ENCODE data around the gene FAM200B.

FAM200B gene

DNA sequence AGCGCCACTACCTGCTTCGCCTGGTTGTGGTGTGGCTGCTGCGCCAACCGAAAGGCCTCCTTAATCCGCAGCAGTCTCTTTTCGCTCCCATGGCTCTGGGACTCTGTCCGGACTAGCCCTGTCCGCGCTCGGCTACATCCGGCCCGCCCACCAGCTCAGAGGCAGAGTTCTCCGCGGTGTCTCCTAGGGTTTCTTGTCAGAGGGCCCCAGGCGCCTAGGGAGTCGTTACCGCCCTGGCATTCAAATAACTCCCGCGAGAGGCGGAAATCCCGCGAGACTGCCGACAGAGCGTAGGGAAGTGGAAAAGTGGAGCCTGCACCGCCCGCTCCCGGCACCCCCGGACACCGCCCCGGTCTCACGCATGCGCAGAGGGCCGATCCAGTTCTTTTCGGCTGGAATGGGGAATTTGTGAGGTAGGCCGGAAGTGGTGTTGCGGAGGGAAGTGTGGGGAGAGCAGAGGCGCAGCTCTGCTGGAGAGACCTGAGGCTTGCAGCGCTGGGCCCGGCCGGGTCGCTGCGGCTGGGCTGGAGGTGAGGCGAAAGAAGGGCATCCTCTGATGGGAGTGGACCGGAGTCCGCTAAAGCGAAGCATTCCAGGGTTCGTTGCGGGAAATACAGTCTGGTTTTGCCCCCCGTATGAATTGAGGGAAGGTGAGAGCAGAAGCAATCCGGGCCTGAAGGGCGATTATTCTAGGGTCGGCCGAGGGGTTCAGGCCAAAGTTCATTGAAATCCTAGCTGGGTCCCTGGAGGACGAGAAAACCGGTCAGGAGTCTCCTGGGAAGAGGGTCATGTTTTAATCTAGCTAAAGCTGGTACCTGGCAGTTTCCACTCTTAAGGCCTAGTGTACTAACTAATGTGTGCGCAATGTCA, at the start of gene FAM200B:
TSS of gene FAM200B (plus strand) at position 456 of the 870 bp plus-strand sequence. CDS start 5,151 bp downstream, outside the sequence.
- peak; percentile 91 for DNase-seq

DNA sequence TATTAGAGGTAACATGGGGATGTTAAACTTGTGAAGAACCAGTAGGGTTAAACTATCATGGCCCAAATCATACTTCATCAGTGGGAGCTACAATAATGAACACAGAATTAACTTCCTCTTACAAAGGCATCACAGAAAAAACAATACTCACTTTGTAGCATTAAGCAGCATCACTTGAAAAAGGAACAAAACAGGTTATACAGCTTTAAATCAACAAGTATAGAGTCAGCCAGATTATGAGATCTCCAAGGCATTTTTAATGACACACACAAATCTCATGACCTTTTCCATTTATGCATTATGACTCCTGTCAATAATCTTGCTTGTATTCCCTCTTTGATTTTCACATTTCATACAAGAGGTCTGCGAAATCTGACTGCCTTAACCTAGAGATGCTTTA, 44.8 kb upstream of the FAM200B start:
- DNase-seq, result no peak

DNA sequence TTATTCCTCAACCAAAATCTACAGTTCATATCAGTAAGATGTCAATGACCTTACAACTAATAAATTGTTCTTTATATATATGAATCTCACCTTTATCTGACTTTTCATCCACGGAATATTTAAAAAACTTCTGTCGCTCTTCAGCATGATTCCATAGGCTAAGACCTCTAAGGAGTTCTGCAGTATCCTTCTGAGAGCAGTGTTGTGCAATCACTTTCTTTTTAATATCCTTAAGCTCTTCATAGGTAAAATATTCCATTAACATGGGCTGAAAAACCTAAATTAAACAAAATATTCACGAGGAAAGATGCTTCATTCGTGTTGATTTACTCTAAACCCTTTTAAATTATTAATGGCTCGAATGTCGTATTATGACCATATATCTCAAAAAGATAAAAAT, 43.2 kb upstream of the FAM200B start:
- DNase-seq, result no peak

DNA sequence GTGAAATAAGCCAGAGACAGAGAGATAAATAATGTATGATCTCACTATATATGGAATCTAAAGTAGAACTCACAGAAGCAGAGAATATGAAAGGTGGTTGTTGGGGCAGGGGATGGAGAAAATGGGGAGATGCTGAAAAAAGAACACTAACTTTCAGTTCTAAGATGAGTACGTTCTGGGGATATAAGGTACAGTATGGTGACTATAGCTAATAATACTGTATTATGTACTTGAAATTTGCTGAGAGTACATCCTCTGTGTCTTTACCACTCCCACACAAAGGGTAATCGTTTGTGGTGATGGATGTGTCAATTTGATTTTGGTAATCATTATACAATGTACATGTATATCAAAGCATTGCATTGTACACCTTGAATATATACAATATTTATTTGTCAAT, 33.0 kb upstream of the FAM200B start:
- DNase-seq, result no peak

DNA sequence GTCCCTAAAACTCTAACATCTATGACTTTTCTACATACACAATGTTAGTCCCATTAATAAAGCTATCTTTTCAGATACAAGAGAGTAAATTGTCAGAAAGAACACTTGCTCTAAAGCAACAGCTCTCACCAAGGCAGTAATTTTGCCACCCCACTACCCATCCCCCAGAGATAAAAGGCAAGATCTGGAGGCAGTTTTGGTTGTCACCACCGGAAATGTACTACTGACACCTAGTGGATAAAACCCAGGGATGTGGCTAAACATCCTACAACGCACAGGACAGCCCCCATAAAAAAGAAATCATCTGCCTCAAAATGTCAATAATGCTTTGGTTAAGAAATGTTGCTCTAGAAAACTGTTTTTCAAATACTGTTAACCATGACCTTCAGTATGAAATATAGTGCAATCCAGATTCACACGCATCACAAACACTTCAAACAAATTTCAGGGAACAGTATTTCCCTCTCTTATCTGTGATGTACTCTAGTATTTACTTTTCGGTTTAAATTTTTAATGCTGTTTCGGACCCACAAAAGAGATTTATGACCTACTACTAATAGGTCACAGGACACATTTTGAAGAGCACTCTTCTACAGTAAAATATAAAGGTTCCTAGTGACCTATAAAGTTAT, 31.6 kb upstream of the FAM200B start:
- peak; percentile 46 for DNase-seq

DNA sequence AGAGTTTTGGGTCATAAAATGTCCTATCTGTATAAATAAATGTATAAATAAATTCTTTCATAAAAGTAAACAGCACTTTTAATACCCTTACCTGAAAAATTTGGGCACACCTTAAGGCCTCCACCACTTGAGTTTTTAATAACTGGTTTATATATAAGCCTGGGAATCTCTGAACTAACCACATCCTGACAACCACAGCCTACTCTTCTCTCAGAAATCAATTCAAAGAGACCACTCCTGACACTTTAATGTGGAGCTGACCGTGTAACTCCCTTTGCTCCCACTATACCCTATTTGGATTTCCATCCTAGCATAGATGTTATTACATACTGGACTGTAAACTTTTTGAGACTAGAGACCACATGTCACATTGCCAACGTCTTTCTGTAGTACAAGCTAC, 30.0 kb upstream of the FAM200B start:
- DNase-seq, result no peak

DNA sequence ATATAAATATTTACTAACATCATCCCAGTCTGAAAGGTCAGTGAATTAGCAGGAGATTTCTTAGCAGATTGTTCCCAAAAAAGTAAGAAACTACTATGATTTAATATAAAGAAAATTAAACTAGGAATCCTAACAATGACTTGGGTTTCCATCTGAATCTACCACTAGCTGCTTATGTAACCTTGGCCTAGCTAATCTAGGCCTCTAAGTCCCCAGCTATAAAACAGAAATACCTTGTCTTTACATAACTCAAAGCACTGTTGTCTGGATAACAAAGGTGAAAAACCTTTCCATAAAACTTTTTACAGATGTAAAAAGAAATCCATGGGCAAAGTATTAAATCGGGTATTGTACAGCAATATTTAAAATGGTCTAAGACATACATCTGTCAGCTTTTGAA, 29.4 kb upstream of the FAM200B start:
- no peak for DNase-seq

DNA sequence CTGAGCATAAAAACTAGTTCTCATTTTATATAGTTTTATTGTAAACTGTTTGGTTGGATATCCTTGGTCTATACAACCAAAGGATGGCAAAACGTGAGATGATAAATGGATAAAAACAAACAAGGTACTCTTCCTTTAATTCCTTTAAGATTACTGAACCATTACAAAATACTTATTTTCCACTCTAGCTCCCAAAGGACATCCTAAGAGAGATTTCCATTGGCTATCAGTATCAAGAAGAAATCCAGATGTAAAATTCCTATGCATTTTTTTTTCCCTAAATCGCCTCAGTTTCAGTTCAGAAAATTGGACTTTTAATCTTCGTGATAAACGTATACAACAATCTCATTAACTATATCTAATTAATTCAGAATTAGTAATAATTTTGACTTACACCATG, 28.8 kb upstream of the FAM200B start:
- no peak for DNase-seq

DNA sequence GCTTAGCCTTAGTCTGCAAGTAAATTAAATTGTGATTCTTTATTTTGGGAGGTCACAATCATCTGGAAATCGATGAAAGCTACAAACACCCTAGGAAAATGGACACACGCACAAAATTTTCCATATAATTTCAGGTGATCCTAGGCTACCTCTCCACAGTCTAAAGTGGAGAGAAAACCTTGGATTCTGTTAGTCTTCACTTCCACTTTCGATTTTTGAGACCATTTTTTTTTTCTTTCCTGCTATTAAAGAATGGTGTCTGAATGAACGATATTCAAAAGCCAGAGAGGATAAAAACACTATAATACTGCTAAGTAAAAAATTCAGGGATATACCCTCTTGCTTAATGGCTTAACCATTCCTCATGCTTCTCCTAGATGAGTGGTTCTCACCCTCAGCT, 28.2 kb upstream of the FAM200B start:
- no peak for DNase-seq

DNA sequence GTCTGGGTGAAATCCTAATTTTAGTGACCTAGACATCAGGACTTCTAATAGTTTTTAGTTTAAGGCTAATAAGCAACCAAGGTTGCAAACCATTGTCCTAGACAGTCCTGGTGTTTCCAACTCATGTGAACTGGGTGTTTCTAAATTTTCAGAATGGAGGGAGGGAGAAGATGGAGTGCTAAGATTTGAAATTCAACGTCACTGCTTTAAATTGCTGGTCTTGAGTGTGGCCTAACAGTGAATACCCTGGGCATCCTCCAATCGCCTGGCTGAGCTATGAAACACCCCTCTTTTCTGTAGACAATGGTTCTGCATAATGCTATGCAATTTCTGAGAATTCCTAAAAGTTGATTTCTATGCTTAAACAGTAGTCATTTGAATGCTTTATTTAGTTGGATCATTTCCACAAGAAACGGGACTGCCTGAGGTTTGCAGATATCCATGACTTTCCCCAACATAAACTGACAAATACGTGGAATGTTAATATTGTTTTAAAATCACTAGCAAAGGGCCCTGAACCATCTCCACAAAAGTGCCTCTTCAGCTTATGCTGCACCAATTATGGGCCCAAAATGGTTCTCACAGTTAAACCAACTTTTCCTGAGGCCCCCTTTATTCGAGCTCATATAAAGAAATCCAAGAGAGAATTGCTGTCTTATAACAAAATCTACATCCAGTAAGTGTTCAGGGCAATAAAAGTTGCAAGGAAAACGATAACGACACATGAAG, 27.6 kb upstream of the FAM200B start:
- no peak for DNase-seq

DNA sequence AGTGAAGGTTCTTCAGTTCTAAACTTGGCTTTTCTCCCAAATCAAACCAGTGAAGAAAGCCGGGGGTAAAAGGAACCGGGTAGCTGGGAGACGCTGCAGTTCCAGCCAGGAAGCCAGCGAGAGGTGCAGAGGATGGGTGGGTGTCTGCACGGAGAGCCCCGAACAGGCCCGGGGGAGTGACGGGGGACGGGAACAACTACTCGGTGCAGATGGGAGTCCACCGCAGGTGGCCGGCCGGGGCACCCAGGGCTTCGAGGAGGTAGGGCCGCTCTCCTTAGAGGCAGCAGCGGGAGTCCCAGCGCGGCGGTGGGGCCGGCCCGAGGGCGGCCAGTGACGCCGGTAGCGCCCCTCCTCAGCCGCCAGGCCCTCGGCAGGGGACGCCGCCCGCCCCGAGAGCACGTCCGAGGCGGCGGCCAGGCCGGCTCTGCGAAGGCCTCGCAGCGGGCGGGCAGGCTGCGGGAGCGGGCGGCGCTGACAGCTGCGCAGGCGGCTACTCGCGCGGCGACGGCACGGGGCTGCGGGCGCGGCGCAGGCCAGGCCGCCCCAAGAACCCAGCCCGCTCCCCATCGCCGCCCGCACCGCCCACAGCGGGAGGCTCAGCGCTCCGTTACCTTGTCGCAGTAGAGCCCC, 26.9 kb upstream of the FAM200B start:
- DNase-seq, result no peak

DNA sequence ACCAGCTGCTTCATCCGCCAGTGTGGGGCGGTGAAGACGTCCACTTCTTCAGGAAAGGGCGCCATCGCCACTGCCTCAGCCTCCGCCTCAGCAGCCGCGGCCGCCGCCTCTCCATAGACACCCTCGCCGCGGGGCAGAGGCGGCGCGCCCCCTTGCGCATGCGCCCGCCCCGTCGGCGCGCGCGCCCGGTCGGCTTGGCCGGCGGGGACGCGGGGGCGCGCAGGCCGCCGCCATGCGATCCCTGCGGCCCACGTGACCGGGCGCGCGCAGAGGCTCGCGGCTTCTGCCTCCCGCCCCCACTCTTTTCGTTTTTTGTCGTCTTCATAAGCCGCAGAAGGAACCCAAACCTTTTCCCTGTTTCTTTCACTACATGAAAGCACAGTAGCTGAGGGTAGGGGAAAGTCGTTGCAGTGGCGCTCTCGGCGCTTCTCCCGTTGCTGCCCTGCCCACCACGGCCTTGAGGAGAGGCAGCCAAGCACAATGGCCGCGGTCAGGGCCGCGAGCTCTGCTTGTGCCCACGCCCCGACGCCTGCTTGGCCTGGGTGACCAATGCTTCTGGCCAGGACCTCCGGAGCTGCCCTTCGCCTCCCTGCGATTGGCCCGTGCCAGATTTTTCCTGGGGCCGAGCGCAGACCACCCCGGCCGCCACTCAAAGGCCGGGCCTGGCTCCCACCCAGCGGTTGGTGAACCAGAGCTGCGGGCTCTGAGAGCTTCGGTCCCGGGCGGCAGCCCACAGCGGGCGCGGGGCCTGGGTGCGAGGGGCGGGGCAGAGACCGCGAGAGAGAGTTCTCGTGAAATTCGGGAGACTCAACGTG, 26.2 kb upstream of the FAM200B start, which contains the start of gene FBXL5:
TSS of gene FBXL5 (minus strand) at position 135 of the 815 bp plus-strand sequence. CDS start at position 65, 70 bp downstream.
- peak; percentile 55 for DNase-seq

DNA sequence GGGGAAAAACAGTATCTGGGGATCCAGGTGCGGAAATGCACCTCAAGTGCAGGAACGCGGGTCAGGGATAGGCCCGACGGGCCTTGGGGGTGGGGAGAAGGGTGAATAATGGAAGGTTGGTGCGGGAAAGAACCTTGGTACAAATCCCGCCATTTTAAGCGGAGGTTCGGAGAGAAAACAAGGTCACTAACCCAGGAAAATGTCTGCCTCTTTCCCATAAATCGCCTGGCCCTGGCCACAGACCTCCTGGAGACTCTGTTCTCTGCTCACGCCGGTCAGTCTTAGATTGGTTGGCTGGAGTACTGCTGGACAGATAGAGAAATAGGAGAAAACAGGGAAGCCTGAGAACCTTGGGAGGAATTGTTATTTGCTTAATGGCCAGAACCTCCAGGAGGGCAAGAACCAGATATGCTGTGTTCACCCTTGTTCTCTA, 25.6 kb upstream of the FAM200B start:
- DNase-seq, result no peak

DNA sequence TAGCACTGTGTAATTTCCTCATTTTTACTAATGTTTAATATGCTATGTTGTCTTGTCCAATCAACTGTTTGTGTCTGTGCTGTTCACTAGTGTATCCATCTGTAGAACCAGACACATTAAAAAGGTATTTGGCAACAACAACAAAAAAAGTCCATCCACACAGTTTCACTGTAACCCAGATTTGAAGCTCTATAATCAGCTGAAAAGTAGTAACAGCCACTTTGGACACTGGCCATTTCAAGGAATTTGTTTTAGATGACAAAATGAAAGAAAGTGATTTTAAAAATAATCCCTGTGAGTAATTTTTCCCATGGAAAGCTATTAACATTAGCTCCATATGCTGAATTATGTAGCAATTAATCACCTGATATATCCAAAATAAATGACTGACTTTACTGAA, 24.3 kb upstream of the FAM200B start:
- no peak for DNase-seq

DNA sequence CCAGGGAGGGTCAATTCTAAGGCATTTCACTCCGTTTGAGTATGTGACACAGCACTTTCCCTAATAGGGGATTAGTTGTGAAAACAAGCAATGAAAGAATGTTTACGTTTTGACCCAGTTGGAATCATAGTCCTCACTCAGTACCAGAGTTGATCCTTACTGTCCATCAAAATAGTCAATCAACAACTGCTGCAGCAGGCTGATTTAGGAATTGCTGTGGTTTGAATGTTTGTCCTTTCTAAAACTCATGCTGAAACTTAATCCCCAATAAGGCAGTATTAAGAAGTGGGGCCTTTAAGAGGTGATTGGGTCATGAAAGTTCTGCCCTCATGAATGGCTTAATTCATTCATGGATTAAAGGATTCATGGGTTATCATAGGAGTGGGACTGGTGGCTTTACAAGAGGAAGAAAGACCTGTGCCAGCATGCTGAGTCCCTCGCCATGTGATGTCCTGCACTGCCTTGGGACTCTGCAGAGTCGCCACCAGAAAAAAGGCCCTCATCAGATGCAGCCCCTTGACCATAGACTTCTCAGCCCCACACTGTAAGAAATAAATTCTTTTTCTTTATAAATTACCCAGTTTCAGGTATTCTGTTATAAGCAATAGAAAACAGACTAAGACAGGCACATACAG, 23.4 kb upstream of the FAM200B start:
- DNase-seq, result no peak

DNA sequence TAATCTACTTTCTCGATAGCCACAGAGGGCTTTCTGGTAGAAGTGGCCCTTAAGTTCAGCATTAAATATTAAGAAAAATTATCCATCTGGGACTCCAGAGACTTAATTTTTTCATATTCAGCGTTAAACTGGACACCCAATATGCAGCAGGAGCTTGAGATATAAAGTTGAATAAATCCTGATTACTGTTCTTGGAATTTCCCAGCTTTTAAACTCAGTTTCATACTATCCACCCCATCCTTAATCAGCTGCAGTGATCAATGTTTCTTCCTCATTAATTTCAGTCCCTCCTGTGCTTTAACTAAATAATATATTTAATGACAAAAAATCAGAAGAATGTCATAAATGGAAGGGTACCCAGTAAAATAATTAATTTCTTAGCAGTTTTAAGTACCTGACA, 22.8 kb upstream of the FAM200B start:
- no peak for DNase-seq

DNA sequence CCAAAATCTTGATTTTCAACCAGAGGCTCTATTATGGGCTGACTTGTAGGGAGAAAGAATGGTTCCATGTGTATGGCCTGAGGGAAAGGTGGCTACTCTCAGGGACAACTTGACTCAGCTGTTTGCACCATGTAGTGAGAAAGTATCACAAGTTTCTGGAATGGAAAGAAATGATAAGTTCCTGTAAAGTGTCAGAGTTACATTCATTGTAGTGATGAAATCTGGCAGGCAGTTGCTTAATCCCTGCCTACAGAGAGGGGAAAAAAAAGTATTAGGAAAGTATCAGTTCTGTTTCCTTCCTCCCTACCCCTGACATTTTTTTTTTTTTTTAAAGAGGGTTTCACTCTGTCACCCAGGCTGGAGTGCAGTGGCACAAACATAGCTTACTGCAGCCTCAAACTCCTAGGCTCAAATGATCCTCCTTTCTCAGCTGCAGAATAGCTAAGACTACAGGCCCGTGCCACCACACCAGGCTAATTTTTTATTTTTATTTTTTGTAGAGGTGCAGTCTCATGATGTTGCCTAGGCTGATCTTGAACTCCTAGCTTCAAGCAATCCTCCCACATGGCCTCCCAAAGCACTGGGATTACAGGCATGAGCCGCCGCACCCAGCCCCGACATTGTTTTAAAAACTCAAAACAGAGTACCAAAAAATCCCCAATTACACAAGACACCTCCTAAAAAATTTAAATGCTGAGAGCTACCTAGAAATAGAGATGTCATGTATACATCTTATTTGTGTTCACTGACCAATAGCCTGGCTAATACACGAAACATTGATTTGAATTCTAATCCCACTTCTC, 21.7 kb upstream of the FAM200B start:
- DNase-seq, result no peak

DNA sequence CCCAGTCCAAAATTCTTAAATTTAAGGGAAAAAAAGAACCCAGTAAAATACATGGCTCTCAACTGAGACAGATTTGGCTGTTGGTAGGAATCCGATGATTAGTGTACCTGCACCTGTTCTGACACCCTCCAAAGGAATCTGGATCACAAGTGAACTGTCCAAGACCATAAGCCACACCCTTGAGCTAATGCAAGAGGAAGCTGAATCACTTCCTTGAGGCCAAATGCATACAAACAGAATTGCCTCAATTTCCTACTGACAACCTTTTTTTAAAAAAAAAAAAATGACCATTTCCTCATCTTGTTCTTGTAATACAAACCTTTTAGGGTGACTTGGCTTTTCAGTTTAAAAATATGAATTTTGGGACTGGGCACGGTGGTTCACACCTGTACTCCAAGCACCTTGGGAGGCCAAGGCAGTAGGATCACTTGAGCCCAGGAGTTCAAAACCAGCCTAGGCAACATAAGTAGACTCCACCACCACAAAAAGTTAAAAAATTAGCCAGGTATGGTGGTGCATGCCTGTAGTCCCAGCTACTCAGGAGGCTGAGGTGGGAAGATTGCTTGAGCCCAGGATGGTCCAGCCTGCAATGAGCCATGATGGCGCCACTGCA, 15.8 kb upstream of the FAM200B start:
- DNase-seq, result no peak

DNA sequence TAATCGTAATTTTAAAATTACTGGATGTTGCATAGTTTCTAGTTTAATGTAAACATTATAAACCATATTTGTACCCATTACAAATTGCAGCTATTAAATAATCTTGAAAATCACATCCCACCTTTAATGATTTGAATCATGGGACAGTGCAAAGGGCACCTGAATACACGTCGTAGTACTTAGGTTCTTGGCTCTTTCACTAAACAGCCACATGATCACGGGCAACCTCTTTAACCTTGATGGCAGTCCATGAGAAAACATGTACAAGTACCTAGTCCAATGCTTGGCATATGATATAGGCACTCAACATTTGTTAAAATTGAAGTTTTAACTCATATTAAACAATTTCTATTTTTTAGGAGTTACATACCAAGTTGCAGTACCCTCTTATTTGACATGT, 14.6 kb upstream of the FAM200B start:
- DNase-seq, result no peak

Measured in NCI-H2171 treated with DMSO at 0.1 percent for 48 hours (cell line).